Spleen (tissue), 11 donors: ENCODE measurements around the gene PTPN22. TPM values are rescaled to one million over a fixed set of nuclear protein-coding genes. Genes with fewer than 3 reads are reported as not detected.

ENCODE experiments used
- DNase-seq: peaks from one replicate; pipeline ENCODE4 v3.0.0-alpha.2; 2020
- H3K27ac ChIP-seq, 8 donors: fragments of 200-600 bp; sonication (generic) in 7 of 8; 1 replicate in 4 of 8; 2 replicates in 4 of 8; pipeline versions ENCODE4 v1.5.0 to v1.8.0; 2016 to 2021; ENCODE audit warnings: inconsistent platforms in 4 of 8, mild to moderate bottlenecking in 4 of 8, moderate library complexity in 1 of 8
- H3K27me3 ChIP-seq, 7 donors: fragments of 200-600 bp; sonication (generic) in 6 of 7; replicated peaks in 1 of 7; 1 replicate in 4 of 7; 2 replicates in 3 of 7; pipeline versions ENCODE4 v1.5.0 to v1.8.0; 2016 to 2021; ENCODE audit warnings: inconsistent platforms in 3 of 7, mild to moderate bottlenecking in 1 of 7
- H3K36me3 ChIP-seq, 6 donors: fragments of 200-600 bp; sonication (generic) in 5 of 6; 1 replicate in 4 of 6; 2 replicates in 2 of 6; pipeline versions ENCODE4 v1.5.0 to v1.8.0; 2016 to 2021; ENCODE audit warnings: inconsistent platforms in 2 of 6
- H3K4me1 ChIP-seq, 6 donors: fragments of 200-600 bp; sonication (generic) in 5 of 6; 1 replicate in 3 of 6; 2 replicates in 3 of 6; pipeline versions ENCODE4 v1.5.0 to v1.8.0; 2016 to 2021; ENCODE audit warnings: inconsistent platforms in 3 of 6
- H3K4me3 ChIP-seq, 8 donors: fragments of 200-600 bp; sonication (generic) in 7 of 8; 1 replicate in 4 of 8; 2 replicates in 4 of 8; pipeline versions ENCODE4 v1.5.0 to v1.8.0; 2016 to 2021; ENCODE audit warnings: inconsistent platforms in 4 of 8, mild to moderate bottlenecking in 4 of 8, moderate library complexity in 2 of 8
- H3K9me3 ChIP-seq, 8 donors: fragments of 200-600 bp; sonication (generic) in 7 of 8; 1 replicate in 4 of 8; 2 replicates in 4 of 8; pipeline versions ENCODE4 v1.5.0 to v1.8.0; 2016 to 2021; ENCODE audit warnings: inconsistent platforms in 4 of 8
- CTCF ChIP-seq, 11 experiments: fragments of 200-600 bp in 7 of 11; fragments of 450-650 bp in 4 of 11; sonication (generic) in 4 of 11; IDR thresholded peaks in 8 of 11; conservative IDR thresholded peaks in 3 of 11; 1 replicate in 7 of 11; 2 replicates in 4 of 11; pipeline versions ENCODE4 v1.4.0 to v1.8.0; 2016 to 2021; ENCODE audit warnings: antibody characterized with exemption in 11 of 11, inconsistent platforms in 4 of 11, mild to moderate bottlenecking in 1 of 11
- POLR2A ChIP-seq, 3 donors: fragments of 450-650 bp; IDR thresholded peaks; one replicate each; pipeline ENCODE4 v1.5.1; 2017; ENCODE audit warnings: antibody characterized with exemption in 3 of 3, mild to moderate bottlenecking in 1 of 3
- POLR2AphosphoS5 ChIP-seq, 3 donors: sonication (generic); formaldehyde crosslinking; IDR thresholded peaks; one replicate each; pipeline ENCODE4 v1.5.1; 2017; ENCODE audit warnings: antibody characterized with exemption in 3 of 3
- WGBS, 5 donors: extraction: QIAGEN DNeasy Blood & Tissue Kit in 3 of 5; methylation state at CpG; one replicate each; pipeline versions ENCODE4 v1.1.5 to v1.1.7; 2013 to 2018; 5-methylcytosine and 5-hydroxymethylcytosine counted together
- intact Hi-C: fragments of 100-400 bp; cut with DNase I; formaldehyde crosslinking; loops from one replicate; pipeline ENCODE4 v1.15.0; 2023; ENCODE audit warnings: low total_unique reads
- polyA plus RNA-seq, 3 donors: library from polyadenylated mRNA; stranded (reverse); fragments of 200-250 nt; gene quantifications; one replicate each; pipeline ENCODE4 v1.2.1, GENCODE V29; 2013
- total RNA-seq, 7 donors: library from RNA; depleted of rRNA in 3 of 7; stranded (reverse); fragments of >200 nt in 3 of 7; fragmentation: NEBNext Ultra II Directional in 4 of 7; extraction: Animal tissue kit (Norgen Biotek cat#: 25700) in 4 of 7; gene quantifications; one replicate each; pipeline versions ENCODE4 v1.1.0 to v1.2.1, GENCODE V29; 2016 to 2021
- donor health status: healthy with polysubstance abuse.
- donor health status: DM: no; HTN: no; CAD: no; lungs with moderate emphysema.
- donor health status: DM: no; HTN: no; CAD: no.
- donor health status: Bipolar disorder and iron deficiency.
- donor health status: healthy.
- donor health status: DM: no; HTN: no; CAD: no.
- donor health status: DM: yes; HTN: yes; CAD: no.

Gene PTPN22
- total and polyA plus RNA-seq, 10 donors, result 10.4 to 42.9 (median 25.4) TPM

GRCh38 chr1:113895098-113895497 is 23.6 kb upstream of the PTPN22 start:
- no peak overlapping the region for H3K4me3 ChIP-seq
- DNase-seq, result no peak
- peaks cover 0 to 46% (median 12%) of the 10 kb centered on the region in 6 donors for H3K4me1 ChIP-seq
- TF ChIP-seq CTCF (IDR thresholded peaks at IDR 0.05 in 8 of 11, conservative IDR thresholded peaks at IDR 0.05 in 3 of 11) (no peak), POLR2AphosphoS5 (IDR thresholded peaks at IDR 0.05) (no peak), POLR2A (IDR thresholded peaks at IDR 0.05) (no peak)
- WGBS, 5 donors, result 91 to 97% (median 95%) methylated on average over 6 of the region's 6 CpGs
- no peaks in the 10 kb centered on the region for H3K27me3 ChIP-seq
- no peak overlapping the region for H3K27ac ChIP-seq
- peaks cover 0 to 71% (median 57%) of the 10 kb centered on the region in 6 donors for H3K36me3 ChIP-seq
- no peaks in the 10 kb centered on the region for H3K9me3 ChIP-seq
- intact Hi-C loops, result no loop called here

GRCh38 chr1:113893267-113893666 is 21.8 kb upstream of the PTPN22 start:
- 94 to 98% (median 96%) methylated on average over 3 of the region's 3 CpGs for WGBS, 5 donors
- H3K36me3 ChIP-seq, result peaks cover 0 to 53% (median 44%) of the 10 kb centered on the region in 6 donors
- TF ChIP-seq POLR2A (IDR thresholded peaks at IDR 0.05), result no peak
- TF ChIP-seq CTCF (IDR thresholded peaks at IDR 0.05 in 8 of 11, conservative IDR thresholded peaks at IDR 0.05 in 3 of 11), result no peak
- no peak for TF ChIP-seq POLR2AphosphoS5 (IDR thresholded peaks at IDR 0.05)
- no peak for DNase-seq
- H3K9me3 ChIP-seq, result no peaks in the 10 kb centered on the region
- peak overlapping the region in 1 of 8 donors; percentile 26 for H3K27ac ChIP-seq
- intact Hi-C loops, result no loop called here
- H3K4me1 ChIP-seq, result peaks cover 0 to 27% (median under 1%) of the 10 kb centered on the region in 6 donors
- no peak overlapping the region for H3K4me3 ChIP-seq
- H3K27me3 ChIP-seq, result no peaks in the 10 kb centered on the region

GRCh38 chr1:113891631-113892220 is 20.2 kb upstream of the PTPN22 start:
- Histone ChIP-seq H3K36me3 (peaks cover 0 to 37% (median 29%) of the 10 kb centered on the region in 6 donors), H3K9me3 (no peaks in the 10 kb centered on the region), H3K27ac (no peak overlapping the region), H3K4me1 (peaks cover 0 to 18% (median 0%) of the 10 kb centered on the region in 6 donors), H3K27me3 (no peaks in the 10 kb centered on the region), H3K4me3 (no peak overlapping the region)
- 86 to 95% (median 92%) methylated on average over 11 of the region's 11 CpGs for WGBS, 5 donors
- intact Hi-C loops, result no loop called here
- TF ChIP-seq CTCF (IDR thresholded peaks at IDR 0.05 in 8 of 11, conservative IDR thresholded peaks at IDR 0.05 in 3 of 11), result no peak
- no peak for TF ChIP-seq POLR2AphosphoS5 (IDR thresholded peaks at IDR 0.05)
- TF ChIP-seq POLR2A (IDR thresholded peaks at IDR 0.05), result no peak
- DNase-seq, result no peak

- Histone ChIP-seq H3K4me1 (peaks cover 0 to 17% (median 0%) of the 10 kb centered on the region in 6 donors), H3K27ac (no peak overlapping the region), H3K27me3 (no peaks in the 10 kb centered on the region), H3K9me3 (no peaks in the 10 kb centered on the region), H3K4me3 (no peak overlapping the region), H3K36me3 (peaks cover 0 to 28% (median 20%) of the 10 kb centered on the region in 6 donors)
- DNase-seq, result no peak
- intact Hi-C loops, result no loop called here
- WGBS, 5 donors, result 41 to 68% (median 60%) methylated on average over 2 of the region's 2 CpGs
- no peak for TF ChIP-seq POLR2A (IDR thresholded peaks at IDR 0.05)
- no peak for TF ChIP-seq POLR2AphosphoS5 (IDR thresholded peaks at IDR 0.05)
- TF ChIP-seq CTCF (IDR thresholded peaks at IDR 0.05 in 8 of 11, conservative IDR thresholded peaks at IDR 0.05 in 3 of 11), result no peak
These were observed 19.3 kb upstream of the PTPN22 start for GRCh38 chr1:113890816-113891215.
